ENCODE results near the gene SLC25A41. TPM values are rescaled to one million over a fixed set of nuclear protein-coding genes. Genes with fewer than 3 reads are reported as not detected.
A peak's percentile ranks its signal among the peaks of the same experiment; 100 is the strongest.

The SLC25A41 gene
- total and polyA plus RNA-seq, 2 of the 8 experiments (the other 6 are each of a cell fraction or from before 2014, with no cell fraction given) = 0.50 TPM; not detected in 1

DNA sequence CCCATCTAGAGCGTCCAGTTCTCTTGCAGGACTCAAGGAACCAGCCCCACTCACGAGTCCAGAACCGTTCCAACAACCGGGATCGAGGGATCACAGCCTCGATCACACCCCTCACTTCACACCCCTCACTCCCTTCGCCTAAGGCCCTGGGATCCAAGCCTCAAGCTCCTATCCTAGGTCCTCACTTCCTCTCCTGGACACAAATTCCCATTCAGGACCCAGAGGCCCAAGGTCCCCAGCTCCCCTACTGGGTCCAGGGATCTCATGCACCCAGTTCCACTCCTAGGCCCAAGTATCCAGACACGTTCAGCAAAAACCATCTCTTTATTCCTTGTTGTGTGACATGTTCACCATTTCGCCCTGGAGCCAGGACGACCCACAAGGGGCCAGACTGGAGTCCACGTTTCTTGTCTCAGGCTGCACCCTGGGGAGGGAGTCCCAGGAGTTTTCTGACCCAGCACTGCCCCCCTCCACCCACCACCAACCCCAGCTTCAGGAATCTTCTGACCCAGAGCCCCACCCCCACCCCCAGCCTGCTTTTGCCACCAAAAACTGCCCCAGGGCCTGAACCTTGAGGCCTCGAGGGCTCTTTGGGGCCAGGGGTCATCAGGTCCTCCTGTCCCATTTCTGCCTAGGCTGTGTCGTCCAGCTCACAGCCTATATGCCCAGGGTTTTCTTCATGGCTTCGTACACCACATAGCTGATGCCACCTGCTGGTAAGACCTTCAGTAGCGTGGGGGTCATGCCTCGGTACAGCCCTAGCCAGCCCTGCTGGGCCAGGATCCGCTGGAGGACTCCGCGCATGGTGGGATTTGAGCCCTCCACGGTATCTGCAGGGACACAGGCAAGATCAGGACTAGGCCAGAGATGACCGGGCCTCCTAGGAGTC, 7.6 kb downstream of the SLC25A41 start (continued):
- TF ChIP-seq SAP30 (IDR thresholded peaks at IDR 0.05; ENCODE audit: insufficient read depth, insufficient replicate concordance, low read length) (no peak), KDM1A (IDR thresholded peaks at IDR 0.05; ENCODE audit: borderline replicate concordance, low read length) (peak; percentile 50; the same call in 1 of the 2 replicates)

Measured in H1 (cell line).